ENCODE measurements around the gene MYO6. TPM values are rescaled to one million over a fixed set of nuclear protein-coding genes. Genes with fewer than 3 reads are reported as not detected.

Gene MYO6
- total and polyA plus RNA-seq, 7 donors = 0.93 to 3.7 (median 2.4) TPM

DNA sequence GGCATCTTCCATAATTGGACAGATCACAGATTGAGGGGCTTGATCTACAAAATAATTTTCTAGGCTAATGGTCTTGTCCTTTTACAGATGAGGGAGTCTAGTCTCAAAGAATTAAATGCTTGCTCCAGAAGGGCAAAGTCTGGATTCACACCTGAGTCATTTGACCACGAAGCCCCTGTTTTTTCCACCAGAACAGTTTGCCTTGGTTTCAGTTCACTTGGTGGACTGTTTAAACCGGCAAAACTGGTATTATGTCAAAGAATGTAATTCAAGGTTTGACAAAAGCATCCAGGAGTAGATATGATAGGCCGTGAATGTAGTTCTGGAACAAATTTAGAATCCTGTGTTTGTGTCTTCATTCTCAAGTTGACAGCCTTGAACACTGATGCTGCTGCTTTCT is 3.3 kb downstream of the MYO6 start:
- no peak overlapping the region for H3K4me3 ChIP-seq
- H3K27me3 ChIP-seq (ENCODE audit: insufficient read depth in 3 of 3, low read length in 2 of 3) = no peaks in the 10 kb centered on the region
- no peaks in the 10 kb centered on the region for H3K4me1 ChIP-seq
- no peaks in the 10 kb centered on the region for H3K9me3 ChIP-seq
- WGBS, 3 donors = 71 to 86% (median 78%) methylated on average over 3 of the region's 3 CpGs
- H3K36me3 ChIP-seq (ENCODE audit: insufficient read depth in 1 of 2, low read depth in 1 of 2) = no peaks in the 10 kb centered on the region
- no peak for ATAC-seq
- TF ChIP-seq, protein P1, sequence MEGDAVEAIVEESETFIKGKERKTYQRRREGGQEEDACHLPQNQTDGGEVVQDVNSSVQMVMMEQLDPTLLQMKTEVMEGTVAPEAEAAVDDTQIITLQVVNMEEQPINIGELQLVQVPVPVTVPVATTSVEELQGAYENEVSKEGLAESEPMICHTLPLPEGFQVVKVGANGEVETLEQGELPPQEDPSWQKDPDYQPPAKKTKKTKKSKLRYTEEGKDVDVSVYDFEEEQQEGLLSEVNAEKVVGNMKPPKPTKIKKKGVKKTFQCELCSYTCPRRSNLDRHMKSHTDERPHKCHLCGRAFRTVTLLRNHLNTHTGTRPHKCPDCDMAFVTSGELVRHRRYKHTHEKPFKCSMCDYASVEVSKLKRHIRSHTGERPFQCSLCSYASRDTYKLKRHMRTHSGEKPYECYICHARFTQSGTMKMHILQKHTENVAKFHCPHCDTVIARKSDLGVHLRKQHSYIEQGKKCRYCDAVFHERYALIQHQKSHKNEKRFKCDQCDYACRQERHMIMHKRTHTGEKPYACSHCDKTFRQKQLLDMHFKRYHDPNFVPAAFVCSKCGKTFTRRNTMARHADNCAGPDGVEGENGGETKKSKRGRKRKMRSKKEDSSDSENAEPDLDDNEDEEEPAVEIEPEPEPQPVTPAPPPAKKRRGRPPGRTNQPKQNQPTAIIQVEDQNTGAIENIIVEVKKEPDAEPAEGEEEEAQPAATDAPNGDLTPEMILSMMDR (IDR thresholded peaks at IDR 0.05) = no peak
- no peak for DNase-seq
- intact Hi-C loops (cut with DNase I) = no loop called here
- H3K27ac ChIP-seq = no peak overlapping the region

DNA sequence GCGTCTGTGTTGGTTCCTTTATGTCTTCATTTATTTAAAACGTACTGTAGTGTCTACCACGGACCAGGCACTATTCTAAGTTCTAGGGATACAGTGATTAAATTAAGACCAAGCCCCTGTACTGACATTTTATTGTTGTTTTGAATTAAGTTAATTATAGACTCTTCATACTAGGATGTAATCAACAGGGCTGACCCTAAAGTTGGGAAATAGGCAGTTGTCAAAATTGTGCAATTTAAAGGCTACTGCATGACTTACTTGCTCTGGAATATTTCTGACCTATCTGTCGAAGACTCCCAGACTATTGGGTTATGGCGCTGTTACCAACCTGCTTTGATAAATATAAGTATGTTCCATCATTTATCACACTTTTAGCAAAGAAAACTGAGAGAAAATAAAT is 6.7 kb downstream of the MYO6 start:
- no peaks in the 10 kb centered on the region for H3K27me3 ChIP-seq (ENCODE audit: insufficient read depth in 3 of 3, low read length in 2 of 3)
- intact Hi-C loops (cut with DNase I) = no loop called here
- TF ChIP-seq, protein P1 (IDR thresholded peaks at IDR 0.05) = no peak
- peak in 1 of 4 donors; percentile 40 for ATAC-seq
- DNase-seq = no peak
- H3K9me3 ChIP-seq = no peaks in the 10 kb centered on the region
- WGBS, 3 donors = 90 to 91% (median 91%) methylated on average over 5 of the region's 5 CpGs
- no peaks in the 10 kb centered on the region for H3K36me3 ChIP-seq (ENCODE audit: insufficient read depth in 1 of 2, low read depth in 1 of 2)
- H3K27ac ChIP-seq = no peak overlapping the region
- H3K4me1 ChIP-seq = no peaks in the 10 kb centered on the region
- no peak overlapping the region for H3K4me3 ChIP-seq

- H3K4me3 ChIP-seq = no peak overlapping the region
- ATAC-seq (no peak), DNase-seq (no peak)
- TF ChIP-seq, protein P1 (IDR thresholded peaks at IDR 0.05) = no peak
- H3K36me3 ChIP-seq (ENCODE audit: insufficient read depth in 1 of 2, low read depth in 1 of 2) = no peaks in the 10 kb centered on the region
- no peak overlapping the region for H3K27ac ChIP-seq
- 86 to 92% (median 88%) methylated on average over 3 of the region's 3 CpGs for WGBS, 3 donors
- H3K27me3 ChIP-seq (ENCODE audit: insufficient read depth in 3 of 3, low read length in 2 of 3) = no peaks in the 10 kb centered on the region
- intact Hi-C loops (cut with DNase I) = no loop called here
- H3K4me1 ChIP-seq = no peaks in the 10 kb centered on the region
- no peaks in the 10 kb centered on the region for H3K9me3 ChIP-seq
These were observed 8.3 kb downstream of the MYO6 start for GRCh38 chr6:75757295-75757694.

- H3K36me3 ChIP-seq (ENCODE audit: insufficient read depth in 1 of 2, low read depth in 1 of 2) = no peaks in the 10 kb centered on the region
- TF ChIP-seq, protein P1 (IDR thresholded peaks at IDR 0.05) = no peak
- ATAC-seq (no peak), DNase-seq (no peak)
- no peaks in the 10 kb centered on the region for H3K27me3 ChIP-seq (ENCODE audit: insufficient read depth in 3 of 3, low read length in 2 of 3)
- H3K27ac ChIP-seq = no peak overlapping the region
- no peaks in the 10 kb centered on the region for H3K4me1 ChIP-seq
- intact Hi-C loops (cut with DNase I) = no loop called here
- 61 to 76% (median 61%) methylated on average over 5 of the region's 5 CpGs for WGBS, 3 donors
- H3K9me3 ChIP-seq = no peaks in the 10 kb centered on the region
- H3K4me3 ChIP-seq = no peak overlapping the region
These were observed 9.0 kb downstream of the MYO6 start for GRCh38 chr6:75758061-75758460.

GRCh38 chr6:75759207-75759606 is 10.2 kb downstream of the MYO6 start:
- TF ChIP-seq, protein P1 (IDR thresholded peaks at IDR 0.05) = no peak
- no peaks in the 10 kb centered on the region for H3K27me3 ChIP-seq (ENCODE audit: insufficient read depth in 3 of 3, low read length in 2 of 3)
- intact Hi-C loops (cut with DNase I) = no loop called here
- no peak overlapping the region for H3K27ac ChIP-seq
- ATAC-seq (no peak), DNase-seq (no peak)
- H3K36me3 ChIP-seq (ENCODE audit: insufficient read depth in 1 of 2, low read depth in 1 of 2) = no peaks in the 10 kb centered on the region
- no peak overlapping the region for H3K4me3 ChIP-seq
- no peaks in the 10 kb centered on the region for H3K9me3 ChIP-seq
- 63 to 69% (median 67%) methylated on average over 5 of the region's 5 CpGs for WGBS, 3 donors
- no peaks in the 10 kb centered on the region for H3K4me1 ChIP-seq
